Osteoblast (primary cell): Measurements from ENCODE around the gene SETD2. TPM values are rescaled to one million over a fixed set of nuclear protein-coding genes. Genes with fewer than 3 reads are reported as not detected.

Experiments used
- DNase-seq: peaks from one replicate; pipeline ENCODE4 v3.0.0; 2011; ENCODE audit warnings: low spot score, mixed read lengths; ENCODE audit not compliant: insufficient read length; ENCODE audit errors: missing footprints
- H2AFZ ChIP-seq: 2 replicates; pipeline ENCODE4 v1.6.0; 2011; ENCODE audit warnings: mild to moderate bottlenecking, low read length
- H3K27ac ChIP-seq: 2 replicates; pipeline ENCODE4 v1.5.1; 2011; ENCODE audit warnings: mild to moderate bottlenecking, low read depth, low read length, moderate library complexity
- H3K27me3 ChIP-seq: 2 replicates; pipeline ENCODE4 v1.6.0; 2012; ENCODE audit warnings: mild to moderate bottlenecking, control low read depth, inconsistent platforms, low read length, moderate library complexity; ENCODE audit not compliant: insufficient read depth
- H3K36me3 ChIP-seq: 2 replicates; pipeline ENCODE4 v1.5.1; 2011; ENCODE audit warnings: mild to moderate bottlenecking, low read length, control low read depth, moderate library complexity; ENCODE audit not compliant: insufficient read depth
- H3K4me1 ChIP-seq: 2 replicates; pipeline ENCODE4 v1.5.1; 2011; ENCODE audit warnings: mild to moderate bottlenecking, low read length, control low read depth, moderate library complexity; ENCODE audit not compliant: insufficient read depth
- H3K4me2 ChIP-seq: 2 replicates; pipeline ENCODE4 v1.6.0; 2011; ENCODE audit warnings: mild to moderate bottlenecking, low read length; ENCODE audit not compliant: insufficient read depth
- H3K4me3 ChIP-seq: fragments of 200-600 bp; sonication (generic); 3 replicates; pipeline ENCODE4 v1.5.1; 2012; ENCODE audit warnings: mild to moderate bottlenecking, low read length, inconsistent platforms; ENCODE audit not compliant: insufficient read depth
- H3K79me2 ChIP-seq: 2 replicates; pipeline ENCODE4 v1.6.0; 2012; ENCODE audit warnings: mild to moderate bottlenecking, low read length, control low read depth, inconsistent platforms; ENCODE audit not compliant: insufficient read depth
- H3K9me3 ChIP-seq: 2 replicates; pipeline ENCODE4 v1.5.1; 2011; ENCODE audit warnings: low read depth, low read length, control low read depth
- H4K20me1 ChIP-seq: 2 replicates; pipeline ENCODE4 v1.6.0; 2012; ENCODE audit warnings: mild to moderate bottlenecking, low read length, control low read depth; ENCODE audit not compliant: insufficient read depth
- CTCF ChIP-seq: IDR thresholded peaks from 2 replicates; pipeline ENCODE4 v1.5.1; 2011; ENCODE audit warnings: mild to moderate bottlenecking, low read depth, low read length, moderate library complexity; ENCODE audit errors: extremely low read depth
- total RNA-seq: library from RNA; depleted of rRNA; stranded (reverse); fragments of >200 nt; gene quantifications from 2 replicates; pipeline ENCODE4 v1.2.3, GENCODE V29; 2012

The SETD2 gene
- total RNA-seq, 1 donor, result 39.8 TPM

DNA sequence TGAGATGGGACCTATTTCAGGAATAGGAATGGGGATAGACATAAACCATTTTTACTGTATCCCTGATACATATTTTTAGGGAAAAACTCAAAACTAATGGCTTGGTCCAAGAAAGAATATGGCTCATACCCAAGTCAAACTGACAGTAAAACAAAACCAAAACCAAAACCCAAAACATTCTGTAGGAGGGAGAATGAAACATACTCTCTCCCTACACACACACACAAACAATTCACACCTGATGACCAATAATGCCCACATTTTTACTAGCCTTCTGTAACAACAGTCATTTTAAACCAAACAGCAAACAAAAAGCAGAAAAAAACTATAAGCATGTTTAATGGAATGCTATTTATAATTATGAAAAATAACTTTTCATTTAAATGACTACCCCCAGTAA lies 109.5 kb downstream of the SETD2 start:
- H3K9me3 ChIP-seq, result no peaks in the 10 kb centered on the region
- no peaks in the 10 kb centered on the region for H3K27me3 ChIP-seq
- peaks cover 13% of the 10 kb centered on the region for H3K36me3 ChIP-seq
- peaks cover 21% of the 10 kb centered on the region for H4K20me1 ChIP-seq
- no peak overlapping the region for H2AFZ ChIP-seq
- H3K4me1 ChIP-seq, result peaks cover 3% of the 10 kb centered on the region
- peaks cover 55% of the 10 kb centered on the region for H3K79me2 ChIP-seq
- H3K4me3 ChIP-seq, result no peak overlapping the region
- no peak overlapping the region for H3K4me2 ChIP-seq
- no peak overlapping the region for H3K27ac ChIP-seq
- no peak for TF ChIP-seq CTCF
- DNase-seq, result no peak

DNA sequence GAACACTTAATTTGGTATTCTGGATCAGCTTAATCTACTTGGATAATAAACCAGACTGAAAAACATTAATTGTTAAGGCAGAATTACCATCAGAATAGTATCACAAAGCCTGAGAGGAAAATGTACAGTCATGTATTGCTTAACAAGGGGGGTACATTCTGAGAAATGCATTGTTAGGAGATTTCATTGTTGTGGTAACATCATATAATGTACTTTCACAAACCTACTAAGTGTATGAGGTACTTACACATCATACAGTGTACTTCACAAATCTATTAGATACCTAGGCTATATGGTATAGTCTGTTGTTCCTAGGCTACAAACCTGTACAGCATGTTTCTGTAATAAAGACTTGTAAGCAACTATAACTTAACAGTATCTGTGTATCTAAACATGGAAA lies 116.2 kb downstream of the SETD2 start:
- TF ChIP-seq CTCF, result no peak
- Histone ChIP-seq H3K4me2 (no peak overlapping the region), H3K9me3 (no peaks in the 10 kb centered on the region), H3K36me3 (peaks cover 8% of the 10 kb centered on the region), H3K27me3 (no peaks in the 10 kb centered on the region), H3K27ac (no peak overlapping the region), H3K79me2 (peaks cover 36% of the 10 kb centered on the region), H4K20me1 (no peaks in the 10 kb centered on the region), H3K4me1 (no peaks in the 10 kb centered on the region), H2AFZ (no peak overlapping the region), H3K4me3 (no peak overlapping the region)
- no peak for DNase-seq

DNA sequence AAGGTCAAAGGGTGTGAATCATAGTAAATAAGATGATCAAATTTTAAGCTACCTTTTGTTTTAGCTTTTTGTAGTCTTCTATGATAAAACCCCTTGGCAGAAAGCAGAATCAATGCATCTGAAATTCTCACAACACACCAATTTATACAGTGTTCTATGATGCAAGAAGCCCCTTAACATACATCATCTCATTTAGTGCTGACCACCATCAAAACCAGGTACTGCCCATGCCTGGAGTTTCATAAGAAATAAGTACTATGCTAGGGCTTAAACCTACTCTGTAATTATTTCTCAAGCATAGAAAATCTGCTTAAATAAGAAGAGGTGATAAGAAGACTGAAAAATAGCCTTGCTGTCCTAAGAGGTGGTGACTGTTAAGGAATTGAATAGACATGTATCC lies 116.8 kb downstream of the SETD2 start:
- TF ChIP-seq CTCF, result no peak
- Histone ChIP-seq H3K4me1 (no peaks in the 10 kb centered on the region), H4K20me1 (no peaks in the 10 kb centered on the region), H3K27me3 (no peaks in the 10 kb centered on the region), H2AFZ (no peak overlapping the region), H3K36me3 (peaks cover 14% of the 10 kb centered on the region), H3K79me2 (peaks cover 31% of the 10 kb centered on the region), H3K9me3 (no peaks in the 10 kb centered on the region), H3K4me3 (no peak overlapping the region), H3K27ac (no peak overlapping the region), H3K4me2 (no peak overlapping the region)
- DNase-seq, result no peak

- Histone ChIP-seq H3K4me3 (no peak overlapping the region), H3K9me3 (no peaks in the 10 kb centered on the region), H3K36me3 (peaks cover 44% of the 10 kb centered on the region), H2AFZ (no peak overlapping the region), H3K27ac (no peak overlapping the region), H3K4me2 (no peak overlapping the region), H3K4me1 (no peaks in the 10 kb centered on the region), H3K79me2 (peaks cover 8% of the 10 kb centered on the region), H4K20me1 (no peaks in the 10 kb centered on the region), H3K27me3 (no peaks in the 10 kb centered on the region)
- TF ChIP-seq CTCF, result no peak
- DNase-seq, result no peak
These were observed 121.6 kb downstream of the SETD2 start for GRCh38 chr3:47042231-47042791.
